HepG2 (cell line): ENCODE results near the gene BICDL1. TPM values are rescaled to one million over a fixed set of nuclear protein-coding genes. Genes with fewer than 3 reads are reported as not detected.

Experiments
- CHD2 ChIP-seq: IDR thresholded peaks from 2 replicates; pipeline ENCODE4 v1.6.1; 2011; ENCODE audit warnings: low read depth, low read length, improper control_type of control experiment
- FOXM1 ChIP-seq: sonication (generic); formaldehyde crosslinking; IDR thresholded peaks from 2 replicates; pipeline ENCODE4 v1.5.0; 2020; ENCODE audit warnings: missing genetic modification reagents
- GLMP ChIP-seq: sonication (generic); formaldehyde crosslinking; IDR thresholded peaks from 2 replicates; pipeline ENCODE4 v1.9.0; 2021; ENCODE audit warnings: missing genetic modification reagents, mild to moderate bottlenecking, borderline replicate concordance
- MED13 ChIP-seq: sonication (generic); formaldehyde crosslinking; IDR thresholded peaks from 2 replicates; pipeline ENCODE4 v1.5.0; 2020; ENCODE audit warnings: missing genetic modification reagents
- MEF2D ChIP-seq: sonication (generic); formaldehyde crosslinking; IDR thresholded peaks from 2 replicates; pipeline ENCODE4 v1.5.1; 2020; ENCODE audit warnings: mild to moderate bottlenecking, missing genetic modification reagents
- RNF2 ChIP-seq: fragments of 450-650 bp; conservative IDR thresholded peaks from 2 replicates; pipeline ENCODE4 v1.6.1; 2016; ENCODE audit warnings: low read depth
- SALL1 ChIP-seq: sonication (generic); formaldehyde crosslinking; IDR thresholded peaks from 2 replicates; pipeline ENCODE4 v1.8.0; 2022; ENCODE audit warnings: mild to moderate bottlenecking, missing genetic modification reagents
- SALL2 ChIP-seq: sonication (generic); formaldehyde crosslinking; IDR thresholded peaks from 2 replicates; pipeline ENCODE4 v1.8.1; 2023; ENCODE audit warnings: mild to moderate bottlenecking, missing genetic modification reagents, inconsistent platforms
- TAF1 ChIP-seq: sonication (generic); formaldehyde crosslinking; IDR thresholded peaks from 2 replicates; pipeline ENCODE4 v1.4.0; 2020; ENCODE audit warnings: missing genetic modification reagents
- U2AF2 ChIP-seq: fragments of 200-400 bp; formaldehyde crosslinking; IDR thresholded peaks from 2 replicates; pipeline ENCODE4 v1.6.1; 2017; ENCODE audit warnings: low read depth, mild to moderate bottlenecking, low read length
- ZBTB49 ChIP-seq: sonication (generic); formaldehyde crosslinking; IDR thresholded peaks from 2 replicates; pipeline ENCODE4 v1.4.0; 2020; ENCODE audit warnings: missing genetic modification reagents, borderline replicate concordance
- ZFY ChIP-seq: sonication (generic); formaldehyde crosslinking; IDR thresholded peaks from 2 replicates; pipeline ENCODE4 v1.4.0; 2020; ENCODE audit warnings: missing genetic modification reagents
- ZNF101 ChIP-seq: sonication (generic); formaldehyde crosslinking; IDR thresholded peaks from 2 replicates; pipeline ENCODE4 v1.4.0; 2020; ENCODE audit warnings: mild to moderate bottlenecking, low read depth, missing genetic modification reagents, borderline replicate concordance
- ZNF335 ChIP-seq: sonication (generic); formaldehyde crosslinking; IDR thresholded peaks from 2 replicates; pipeline ENCODE4 v1.4.0; 2020; ENCODE audit warnings: missing genetic modification reagents
- ZNF660 ChIP-seq: sonication (generic); formaldehyde crosslinking; IDR thresholded peaks from 2 replicates; pipeline ENCODE4 v1.5.1; 2020; ENCODE audit warnings: mild to moderate bottlenecking, low read depth, missing genetic modification reagents, borderline replicate concordance
- ZNF747 ChIP-seq: sonication (generic); formaldehyde crosslinking; IDR thresholded peaks from 2 replicates; pipeline ENCODE4 v1.8.1; 2023; ENCODE audit warnings: missing genetic modification reagents, mild to moderate bottlenecking, borderline replicate concordance
- ZNF766 ChIP-seq: sonication (generic); formaldehyde crosslinking; IDR thresholded peaks from 2 replicates; pipeline ENCODE4 v1.5.0; 2020; ENCODE audit warnings: missing genetic modification reagents, borderline replicate concordance
- ZNF792 ChIP-seq: IDR thresholded peaks from 2 replicates; pipeline ENCODE4 v1.6.1; 2016
- ZNF891 ChIP-seq: sonication (generic); formaldehyde crosslinking; IDR thresholded peaks from 2 replicates; pipeline ENCODE4 v1.5.0; 2020; ENCODE audit warnings: mild to moderate bottlenecking, missing genetic modification reagents
- polyA plus RNA-seq, 8 experiments: library from polyadenylated mRNA; depleted of rRNA in 3 of 8; stranded (reverse) in 7 of 8; unstranded in 1 of 8; fragments of >200 nt; fragmentation: Illumina TruSeq in 4 of 8; extraction: Trizol in 4 of 8; gene quantifications; 2 replicates each; pipeline versions ENCODE4 v1.2.1 to v1.2.3, GENCODE V29; 2011 to 2016; ENCODE audit warnings: low read depth in 4 of 8, missing spikeins in 1 of 8, mixed read lengths in 1 of 8; ENCODE audit not compliant: insufficient read depth in 1 of 8
- total RNA-seq, 5 experiments: library from RNA; depleted of rRNA; stranded (reverse); fragments of >200 nt; fragmentation: Illumina TruSeq; extraction: Trizol; gene quantifications; 2 replicates each; pipeline ENCODE4 v1.2.3, GENCODE V29; 2016; ENCODE audit warnings: low read depth in 1 of 5
- TF ChIP-seq, protein P1 (sequence below): sonication (generic); formaldehyde crosslinking; IDR thresholded peaks from 2 replicates; pipeline ENCODE4 v1.5.0; 2020; ENCODE audit warnings: missing genetic modification reagents
- TF ChIP-seq, protein P2 (sequence below): sonication (generic); formaldehyde crosslinking; IDR thresholded peaks from 2 replicates; pipeline ENCODE4 v1.4.0; 2020; ENCODE audit warnings: missing genetic modification reagents
- TF ChIP-seq, protein P3 (sequence below): sonication (generic); formaldehyde crosslinking; IDR thresholded peaks from 2 replicates; pipeline ENCODE4 v1.5.0; 2020; ENCODE audit warnings: mild to moderate bottlenecking, missing genetic modification reagents

The BICDL1 gene
- total and polyA plus RNA-seq, 2 of the 13 experiments (the other 11 are each of a cell fraction or from before 2014, with no cell fraction given) = 3.6 to 9.7 TPM

GRCh38 chr12:120118321-120119061, 129.5 kb downstream of the BICDL1 start (continued):
- TF ChIP-seq ZNF660 (CRISPR knock-in tag) = no peak
- TF ChIP-seq SALL1 (CRISPR knock-in tag) = 0 out of 2 replicates have a peak, but pooled peaks have one; percentile 25
- no peak for TF ChIP-seq GLMP (CRISPR knock-in tag)
- no peak for TF ChIP-seq MEF2D (CRISPR knock-in tag)
- no peak for TF ChIP-seq ZNF747
- no peak for TF ChIP-seq MED13 (CRISPR knock-in tag)
- TF ChIP-seq ZNF792 = no peak
- no peak for TF ChIP-seq ZNF766 (CRISPR knock-in tag)
- TF ChIP-seq, protein P1, sequence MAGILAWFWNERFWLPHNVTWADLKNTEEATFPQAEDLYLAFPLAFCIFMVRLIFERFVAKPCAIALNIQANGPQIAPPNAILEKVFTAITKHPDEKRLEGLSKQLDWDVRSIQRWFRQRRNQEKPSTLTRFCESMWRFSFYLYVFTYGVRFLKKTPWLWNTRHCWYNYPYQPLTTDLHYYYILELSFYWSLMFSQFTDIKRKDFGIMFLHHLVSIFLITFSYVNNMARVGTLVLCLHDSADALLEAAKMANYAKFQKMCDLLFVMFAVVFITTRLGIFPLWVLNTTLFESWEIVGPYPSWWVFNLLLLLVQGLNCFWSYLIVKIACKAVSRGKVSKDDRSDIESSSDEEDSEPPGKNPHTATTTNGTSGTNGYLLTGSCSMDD (CRISPR knock-in tag) = no peak
- TF ChIP-seq U2AF2 = no peak
- no peak for TF ChIP-seq SALL2 (CRISPR knock-in tag)
- TF ChIP-seq ZNF891 = no peak
- no peak for TF ChIP-seq CHD2
- TF ChIP-seq FOXM1 (CRISPR knock-in tag) = no peak
- TF ChIP-seq, protein P2, sequence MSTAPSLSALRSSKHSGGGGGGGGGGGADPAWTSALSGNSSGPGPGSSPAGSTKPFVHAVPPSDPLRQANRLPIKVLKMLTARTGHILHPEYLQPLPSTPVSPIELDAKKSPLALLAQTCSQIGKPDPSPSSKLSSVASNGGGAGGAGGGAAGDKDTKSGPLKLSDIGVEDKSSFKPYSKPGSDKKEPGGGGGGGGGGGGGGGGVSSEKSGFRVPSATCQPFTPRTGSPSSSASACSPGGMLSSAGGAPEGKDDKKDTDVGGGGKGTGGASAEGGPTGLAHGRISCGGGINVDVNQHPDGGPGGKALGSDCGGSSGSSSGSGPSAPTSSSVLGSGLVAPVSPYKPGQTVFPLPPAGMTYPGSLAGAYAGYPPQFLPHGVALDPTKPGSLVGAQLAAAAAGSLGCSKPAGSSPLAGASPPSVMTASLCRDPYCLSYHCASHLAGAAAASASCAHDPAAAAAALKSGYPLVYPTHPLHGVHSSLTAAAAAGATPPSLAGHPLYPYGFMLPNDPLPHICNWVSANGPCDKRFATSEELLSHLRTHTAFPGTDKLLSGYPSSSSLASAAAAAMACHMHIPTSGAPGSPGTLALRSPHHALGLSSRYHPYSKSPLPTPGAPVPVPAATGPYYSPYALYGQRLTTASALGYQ (CRISPR knock-in tag) = peak; percentile 36; the same call in 1 of the 2 replicates
- TF ChIP-seq, protein P3, sequence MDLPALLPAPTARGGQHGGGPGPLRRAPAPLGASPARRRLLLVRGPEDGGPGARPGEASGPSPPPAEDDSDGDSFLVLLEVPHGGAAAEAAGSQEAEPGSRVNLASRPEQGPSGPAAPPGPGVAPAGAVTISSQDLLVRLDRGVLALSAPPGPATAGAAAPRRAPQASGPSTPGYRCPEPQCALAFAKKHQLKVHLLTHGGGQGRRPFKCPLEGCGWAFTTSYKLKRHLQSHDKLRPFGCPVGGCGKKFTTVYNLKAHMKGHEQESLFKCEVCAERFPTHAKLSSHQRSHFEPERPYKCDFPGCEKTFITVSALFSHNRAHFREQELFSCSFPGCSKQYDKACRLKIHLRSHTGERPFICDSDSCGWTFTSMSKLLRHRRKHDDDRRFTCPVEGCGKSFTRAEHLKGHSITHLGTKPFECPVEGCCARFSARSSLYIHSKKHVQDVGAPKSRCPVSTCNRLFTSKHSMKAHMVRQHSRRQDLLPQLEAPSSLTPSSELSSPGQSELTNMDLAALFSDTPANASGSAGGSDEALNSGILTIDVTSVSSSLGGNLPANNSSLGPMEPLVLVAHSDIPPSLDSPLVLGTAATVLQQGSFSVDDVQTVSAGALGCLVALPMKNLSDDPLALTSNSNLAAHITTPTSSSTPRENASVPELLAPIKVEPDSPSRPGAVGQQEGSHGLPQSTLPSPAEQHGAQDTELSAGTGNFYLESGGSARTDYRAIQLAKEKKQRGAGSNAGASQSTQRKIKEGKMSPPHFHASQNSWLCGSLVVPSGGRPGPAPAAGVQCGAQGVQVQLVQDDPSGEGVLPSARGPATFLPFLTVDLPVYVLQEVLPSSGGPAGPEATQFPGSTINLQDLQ (CRISPR knock-in tag) = no peak
- TF ChIP-seq ZFY (CRISPR knock-in tag) = no peak
- no peak for TF ChIP-seq ZNF335
- TF ChIP-seq ZNF101 (CRISPR knock-in tag) = no peak
- 0 out of 2 replicates have a peak, but pooled peaks have one; percentile 20 for TF ChIP-seq RNF2
- TF ChIP-seq TAF1 = no peak
- no peak for TF ChIP-seq ZBTB49 (CRISPR knock-in tag)
